Activated naive CD4-positive, alpha-beta T cell treated with anti-CD3 and anti-CD28 coated beads, Interleukin-2, amount 50 U/mL, for 24 hours (primary cell): ENCODE data around the gene SLC25A21.
A peak's percentile ranks its signal among the peaks of the same experiment; 100 is the strongest.
"Not testable (repeated sequence)": the region's sequence is repeated elsewhere in the genome, so short reads cannot be mapped to it uniquely, and the experiment has no call there.

ENCODE experiments used
- H3K27ac Mint-ChIP-seq: one replicate; pipeline ENCODE4 v1.8.0; 2021; ENCODE audit warnings: mild to moderate bottlenecking, mixed read lengths
- H3K27me3 Mint-ChIP-seq: one replicate; pipeline ENCODE4 v1.8.0; 2021; ENCODE audit warnings: mixed read lengths
- H3K36me3 Mint-ChIP-seq: one replicate; pipeline ENCODE4 v1.8.0; 2021; ENCODE audit warnings: mixed read lengths
- H3K4me1 Mint-ChIP-seq: one replicate; pipeline ENCODE4 v1.8.0; 2021; ENCODE audit warnings: mixed read lengths
- H3K4me3 Mint-ChIP-seq: one replicate; pipeline ENCODE4 v1.8.0; 2021; ENCODE audit warnings: mild to moderate bottlenecking, mixed read lengths
- H3K9me3 Mint-ChIP-seq: one replicate; pipeline ENCODE4 v1.8.0; 2021; ENCODE audit warnings: mixed read lengths

Gene SLC25A21

GRCh38 chr14:36981832-36982529 lies 190.4 kb downstream of the SLC25A21 start:
- H3K4me1 Mint-ChIP-seq, result no peaks in the 10 kb centered on the region
- H3K9me3 Mint-ChIP-seq, result peaks cover 5% of the 10 kb centered on the region
- no peak overlapping the region for H3K27ac Mint-ChIP-seq
- no peak overlapping the region for H3K4me3 Mint-ChIP-seq
- H3K27me3 Mint-ChIP-seq, result no peaks in the 10 kb centered on the region
- no peaks in the 10 kb centered on the region for H3K36me3 Mint-ChIP-seq

GRCh38 chr14:36980413-36980812 lies 192.0 kb downstream of the SLC25A21 start:
- not testable (repeated sequence) for H3K9me3 Mint-ChIP-seq, H3K36me3 Mint-ChIP-seq, H3K27ac Mint-ChIP-seq, H3K4me3 Mint-ChIP-seq, H3K4me1 Mint-ChIP-seq, H3K27me3 Mint-ChIP-seq

GRCh38 chr14:36979863-36980262 lies 192.5 kb downstream of the SLC25A21 start:
- H3K4me3 Mint-ChIP-seq, result no peak overlapping the region
- no peak overlapping the region for H3K27ac Mint-ChIP-seq
- no peaks in the 10 kb centered on the region for H3K4me1 Mint-ChIP-seq
- H3K27me3 Mint-ChIP-seq, result no peaks in the 10 kb centered on the region
- H3K36me3 Mint-ChIP-seq, result no peaks in the 10 kb centered on the region
- peaks cover 7% of the 10 kb centered on the region for H3K9me3 Mint-ChIP-seq

GRCh38 chr14:36976571-36977023 lies 195.8 kb downstream of the SLC25A21 start:
- Mint-ChIP-seq H3K9me3 (peaks cover 9% of the 10 kb centered on the region), H3K27ac (no peak overlapping the region), H3K36me3 (no peaks in the 10 kb centered on the region), H3K4me1 (no peaks in the 10 kb centered on the region), H3K4me3 (no peak overlapping the region), H3K27me3 (no peaks in the 10 kb centered on the region)

GRCh38 chr14:36975834-36976233 lies 196.6 kb downstream of the SLC25A21 start:
- H3K27me3 Mint-ChIP-seq, result no peaks in the 10 kb centered on the region
- no peaks in the 10 kb centered on the region for H3K36me3 Mint-ChIP-seq
- H3K4me3 Mint-ChIP-seq, result no peak overlapping the region
- no peaks in the 10 kb centered on the region for H3K4me1 Mint-ChIP-seq
- H3K27ac Mint-ChIP-seq, result no peak overlapping the region
- H3K9me3 Mint-ChIP-seq, result peaks cover 9% of the 10 kb centered on the region

GRCh38 chr14:36974985-36975384 lies 197.4 kb downstream of the SLC25A21 start:
- H3K27me3 Mint-ChIP-seq, result no peaks in the 10 kb centered on the region
- no peak overlapping the region for H3K27ac Mint-ChIP-seq
- peaks cover 4% of the 10 kb centered on the region for H3K9me3 Mint-ChIP-seq
- H3K4me1 Mint-ChIP-seq, result no peaks in the 10 kb centered on the region
- no peak overlapping the region for H3K4me3 Mint-ChIP-seq
- H3K36me3 Mint-ChIP-seq, result no peaks in the 10 kb centered on the region

GRCh38 chr14:36973806-36974442 lies 198.5 kb downstream of the SLC25A21 start:
- H3K4me1 Mint-ChIP-seq, result no peaks in the 10 kb centered on the region
- H3K27me3 Mint-ChIP-seq, result no peaks in the 10 kb centered on the region
- H3K36me3 Mint-ChIP-seq, result no peaks in the 10 kb centered on the region
- no peak overlapping the region for H3K4me3 Mint-ChIP-seq
- H3K27ac Mint-ChIP-seq, result no peak overlapping the region
- H3K9me3 Mint-ChIP-seq, result peaks cover 4% of the 10 kb centered on the region

- no peak overlapping the region for H3K27ac Mint-ChIP-seq
- no peaks in the 10 kb centered on the region for H3K27me3 Mint-ChIP-seq
- no peaks in the 10 kb centered on the region for H3K36me3 Mint-ChIP-seq
- H3K9me3 Mint-ChIP-seq, result peaks cover 4% of the 10 kb centered on the region
- no peak overlapping the region for H3K4me3 Mint-ChIP-seq
- H3K4me1 Mint-ChIP-seq, result no peaks in the 10 kb centered on the region
Observed at GRCh38 chr14:36971263-36971855, 201.0 kb downstream of the SLC25A21 start.

GRCh38 chr14:36967892-36968555 lies 204.4 kb downstream of the SLC25A21 start:
- Mint-ChIP-seq H3K27ac (no peak overlapping the region), H3K4me3 (no peak overlapping the region), H3K27me3 (no peaks in the 10 kb centered on the region), H3K36me3 (no peaks in the 10 kb centered on the region), H3K4me1 (no peaks in the 10 kb centered on the region), H3K9me3 (no peaks in the 10 kb centered on the region)

GRCh38 chr14:36955967-36956366 lies 216.4 kb downstream of the SLC25A21 start:
- Mint-ChIP-seq H3K4me3 (no peak overlapping the region), H3K27ac (no peak overlapping the region), H3K36me3 (no peaks in the 10 kb centered on the region), H3K9me3 (no peaks in the 10 kb centered on the region), H3K27me3 (no peaks in the 10 kb centered on the region), H3K4me1 (no peaks in the 10 kb centered on the region)

- no peak overlapping the region for H3K27ac Mint-ChIP-seq
- H3K4me1 Mint-ChIP-seq, result no peaks in the 10 kb centered on the region
- no peaks in the 10 kb centered on the region for H3K9me3 Mint-ChIP-seq
- no peak overlapping the region for H3K4me3 Mint-ChIP-seq
- no peaks in the 10 kb centered on the region for H3K27me3 Mint-ChIP-seq
- H3K36me3 Mint-ChIP-seq, result no peaks in the 10 kb centered on the region
Observed at GRCh38 chr14:36955376-36955775, 217.0 kb downstream of the SLC25A21 start.

- no peak overlapping the region for H3K27ac Mint-ChIP-seq
- no peaks in the 10 kb centered on the region for H3K9me3 Mint-ChIP-seq
- no peak overlapping the region for H3K4me3 Mint-ChIP-seq
- H3K27me3 Mint-ChIP-seq, result no peaks in the 10 kb centered on the region
- H3K4me1 Mint-ChIP-seq, result no peaks in the 10 kb centered on the region
- H3K36me3 Mint-ChIP-seq, result no peaks in the 10 kb centered on the region
Observed at GRCh38 chr14:36952689-36953088, 219.7 kb downstream of the SLC25A21 start.

- Mint-ChIP-seq H3K4me1 (no peaks in the 10 kb centered on the region), H3K27me3 (no peaks in the 10 kb centered on the region), H3K9me3 (no peaks in the 10 kb centered on the region), H3K27ac (no peak overlapping the region), H3K36me3 (no peaks in the 10 kb centered on the region), H3K4me3 (no peak overlapping the region)
Observed at GRCh38 chr14:36951380-36951911, 221.0 kb downstream of the SLC25A21 start.

GRCh38 chr14:36950812-36951211 lies 221.6 kb downstream of the SLC25A21 start:
- Mint-ChIP-seq H3K4me1 (no peaks in the 10 kb centered on the region), H3K36me3 (no peaks in the 10 kb centered on the region), H3K27me3 (no peaks in the 10 kb centered on the region), H3K4me3 (no peak overlapping the region), H3K9me3 (no peaks in the 10 kb centered on the region), H3K27ac (no peak overlapping the region)

GRCh38 chr14:36949371-36949770 lies 223.0 kb downstream of the SLC25A21 start:
- Mint-ChIP-seq H3K9me3 (no peaks in the 10 kb centered on the region), H3K27ac (peak overlapping the region; percentile 43), H3K4me3 (no peak overlapping the region), H3K36me3 (no peaks in the 10 kb centered on the region), H3K27me3 (no peaks in the 10 kb centered on the region), H3K4me1 (no peaks in the 10 kb centered on the region)
